Left ventricle myocardium superior (tissue), 1 donor: ENCODE results near the gene ZFYVE1. TPM values are rescaled to one million over a fixed set of nuclear protein-coding genes. Genes with fewer than 3 reads are reported as not detected.
A peak's percentile ranks its signal among the peaks of the same experiment; 100 is the strongest.

Source experiments
- ATAC-seq: fragments of 200-7000 bp; cut with Tn5 transposase; one replicate; pipeline ENCODE4 v1.9.1; 2020; ENCODE audit warnings: mild to moderate bottlenecking, moderate library complexity
- DNase-seq: peaks from one replicate; pipeline ENCODE4 v3.0.0-alpha.2; 2020
- intact Hi-C: fragments of 100-400 bp; cut with micrococcal nuclease; formaldehyde crosslinking; loops from one replicate; pipeline ENCODE4 v1.11.0; 2022
- total RNA-seq: library from RNA; stranded (reverse); fragmentation: NEBNext Ultra II Directional; extraction: Animal tissue kit (Norgen Biotek cat#: 25700); gene quantifications from one replicate; pipeline ENCODE4 v1.2.1, GENCODE V29; 2021
- donor health status: DM: no; HTN: yes; CAD: no; lungs with severe emphysema.

Gene ZFYVE1
- total RNA-seq, 1 donor from 2014 or later, result 15.7 TPM

- intact Hi-C loops, result no loop called here
- DNase-seq (no peak), ATAC-seq (no peak)
These were observed 94.0 kb downstream of the ZFYVE1 start for GRCh38 chr14:72932893-72933292.

GRCh38 chr14:72929316-72930080 lies 97.4 kb downstream of the ZFYVE1 start:
- ATAC-seq (no peak), DNase-seq (no peak)
- intact Hi-C loops, result no loop called here

- ATAC-seq, result no peak
These were observed 98.0 kb downstream of the ZFYVE1 start for GRCh38 chr14:72928872-72929271.

GRCh38 chr14:72926292-72927028 lies 100.4 kb downstream of the ZFYVE1 start, which contains the start of gene DCAF4:
DCAF4 (plus strand) TSS chr14:72926464; CDS start chr14:72937979, 11,515 bp downstream.
- intact Hi-C loops, result no loop called here
- peak; percentile 98 for ATAC-seq
- peak; percentile 96 for DNase-seq

More at GRCh38 chr14:72928872-72929271, 98.0 kb downstream of the ZFYVE1 start:
- intact Hi-C loops, result no loop called here
- DNase-seq, result no peak

- DNase-seq (no peak), ATAC-seq (peak; percentile 39)
- intact Hi-C loops, result no loop called here
These were observed 101.1 kb downstream of the ZFYVE1 start for GRCh38 chr14:72925815-72926291.

GRCh38 chr14:72925171-72925759 lies 101.6 kb downstream of the ZFYVE1 start:
- no peak for ATAC-seq
- no peak for DNase-seq
- intact Hi-C loops, result no loop called here

GRCh38 chr14:72924337-72924736 lies 102.6 kb downstream of the ZFYVE1 start:
- peak; percentile 15 for ATAC-seq
- peak; percentile 85 for DNase-seq
- intact Hi-C loops, result no loop called here

GRCh38 chr14:72921396-72921795 lies 105.5 kb downstream of the ZFYVE1 start:
- DNase-seq (no peak), ATAC-seq (no peak)
- intact Hi-C loops, result no loop called here

- ATAC-seq (no peak), DNase-seq (no peak)
- intact Hi-C loops, result no loop called here
These were observed 106.9 kb downstream of the ZFYVE1 start for GRCh38 chr14:72920008-72920407.

Other genes with a start within 250 kb of the ZFYVE1 start
- gene DPF3, start 133.0 kb downstream of the ZFYVE1 start, total RNA-seq, result 28.7 TPM
- 8.4 TPM for gene DCAF4, start 100.6 kb downstream of the ZFYVE1 start, total RNA-seq
- gene RBM25, start 31.4 kb upstream of the ZFYVE1 start, total RNA-seq, result 35.9 TPM
- 24.1 TPM for gene PSEN1, start 109.4 kb upstream of the ZFYVE1 start, total RNA-seq
- 3.2 TPM for gene PAPLN, start 210.4 kb upstream of the ZFYVE1 start, total RNA-seq